ENCODE measurements around the gene SLC2A2.

DNA sequence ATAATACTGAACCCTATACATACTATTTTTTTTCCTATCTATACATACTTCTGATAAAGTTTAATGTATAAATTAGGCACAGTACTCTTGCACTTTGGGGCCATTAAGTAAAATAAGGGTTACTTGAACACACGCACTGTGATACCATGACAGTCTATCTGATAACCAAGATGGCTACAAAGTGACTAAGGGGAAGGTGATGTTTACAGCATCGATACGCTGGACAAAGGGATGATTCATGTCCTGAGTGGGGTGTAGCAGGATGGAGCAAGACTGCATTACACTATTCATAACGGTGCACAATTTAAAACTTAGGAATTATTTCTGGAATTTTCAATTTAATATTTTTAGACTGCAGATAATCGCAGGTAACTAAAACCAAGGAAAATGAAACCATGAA is 30.0 kb upstream of the SLC2A2 start:
- TF ChIP-seq, protein P1, sequence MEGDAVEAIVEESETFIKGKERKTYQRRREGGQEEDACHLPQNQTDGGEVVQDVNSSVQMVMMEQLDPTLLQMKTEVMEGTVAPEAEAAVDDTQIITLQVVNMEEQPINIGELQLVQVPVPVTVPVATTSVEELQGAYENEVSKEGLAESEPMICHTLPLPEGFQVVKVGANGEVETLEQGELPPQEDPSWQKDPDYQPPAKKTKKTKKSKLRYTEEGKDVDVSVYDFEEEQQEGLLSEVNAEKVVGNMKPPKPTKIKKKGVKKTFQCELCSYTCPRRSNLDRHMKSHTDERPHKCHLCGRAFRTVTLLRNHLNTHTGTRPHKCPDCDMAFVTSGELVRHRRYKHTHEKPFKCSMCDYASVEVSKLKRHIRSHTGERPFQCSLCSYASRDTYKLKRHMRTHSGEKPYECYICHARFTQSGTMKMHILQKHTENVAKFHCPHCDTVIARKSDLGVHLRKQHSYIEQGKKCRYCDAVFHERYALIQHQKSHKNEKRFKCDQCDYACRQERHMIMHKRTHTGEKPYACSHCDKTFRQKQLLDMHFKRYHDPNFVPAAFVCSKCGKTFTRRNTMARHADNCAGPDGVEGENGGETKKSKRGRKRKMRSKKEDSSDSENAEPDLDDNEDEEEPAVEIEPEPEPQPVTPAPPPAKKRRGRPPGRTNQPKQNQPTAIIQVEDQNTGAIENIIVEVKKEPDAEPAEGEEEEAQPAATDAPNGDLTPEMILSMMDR (IDR thresholded peaks at IDR 0.05; ENCODE audit: low read length): no peak
- TF ChIP-seq EZH2 (optimal IDR thresholded peaks at IDR 0.05; ENCODE audit: low read depth, low read length): no peak
